GM18858 (cell line): ENCODE measurements around the gene PCDH9.
"Not testable (repeated sequence)": the region's sequence is repeated elsewhere in the genome, so short reads cannot be mapped to it uniquely, and the experiment has no call there.

Source experiments
- ATAC-seq: cut with Tn5 transposase; IDR thresholded peaks from one replicate; pipeline ENCODE4 v1.9.1; 2021; ENCODE audit not compliant: unreplicated experiment

PCDH9 gene

DNA sequence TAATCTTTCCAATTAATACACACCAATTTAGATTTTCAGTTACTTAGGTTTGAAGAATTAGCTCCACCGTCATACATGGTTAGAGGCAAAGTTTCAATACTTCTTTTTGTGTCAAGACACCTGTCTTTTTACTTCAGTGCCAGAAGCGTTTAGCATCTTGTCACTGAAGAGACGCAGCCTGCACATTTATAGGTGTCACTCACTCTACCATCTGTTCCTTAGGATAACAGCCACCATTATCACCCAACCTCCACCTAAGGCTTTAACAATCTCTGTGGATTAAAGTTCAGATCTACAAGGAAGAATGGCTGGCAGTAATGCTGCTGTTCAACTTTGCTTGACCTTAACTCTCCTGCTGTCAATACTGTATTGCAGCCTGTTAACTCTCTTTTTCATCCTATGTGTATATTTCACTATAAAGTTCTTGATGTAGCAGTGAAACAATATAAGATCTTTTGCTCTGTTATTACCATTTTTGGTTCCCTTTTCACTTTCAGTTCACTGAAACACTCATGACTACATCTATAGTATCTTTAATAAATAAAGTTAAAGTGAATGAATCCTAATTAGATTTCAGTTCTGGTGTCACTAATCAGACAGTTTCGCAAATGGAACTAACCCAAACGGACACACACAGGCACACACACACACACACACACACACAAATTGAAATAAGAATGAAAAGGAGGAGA is 435.6 kb downstream of the PCDH9 start:
- peak; percentile 52 for ATAC-seq

DNA sequence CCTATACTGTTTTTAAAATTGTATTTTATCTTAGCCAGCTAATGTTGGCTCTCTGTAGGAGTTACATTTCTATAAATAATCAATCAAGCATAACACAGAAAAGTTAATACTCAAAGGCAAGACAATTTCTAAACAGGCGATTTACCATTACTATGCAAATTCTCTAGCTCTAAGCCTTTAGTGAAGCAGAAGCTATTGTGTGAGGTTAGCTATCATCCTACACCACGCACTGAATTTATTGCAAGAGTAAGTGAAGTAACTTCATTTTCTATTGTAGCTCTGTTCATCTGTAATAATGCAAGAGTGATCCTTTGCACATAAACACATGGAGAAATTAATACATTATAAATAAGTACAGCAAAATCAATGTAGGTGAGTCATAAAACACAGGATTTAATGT is 439.3 kb downstream of the PCDH9 start:
- no peak for ATAC-seq

GRCh38 chr13:66781241-66781640 is 448.9 kb downstream of the PCDH9 start:
- ATAC-seq = no peak

DNA sequence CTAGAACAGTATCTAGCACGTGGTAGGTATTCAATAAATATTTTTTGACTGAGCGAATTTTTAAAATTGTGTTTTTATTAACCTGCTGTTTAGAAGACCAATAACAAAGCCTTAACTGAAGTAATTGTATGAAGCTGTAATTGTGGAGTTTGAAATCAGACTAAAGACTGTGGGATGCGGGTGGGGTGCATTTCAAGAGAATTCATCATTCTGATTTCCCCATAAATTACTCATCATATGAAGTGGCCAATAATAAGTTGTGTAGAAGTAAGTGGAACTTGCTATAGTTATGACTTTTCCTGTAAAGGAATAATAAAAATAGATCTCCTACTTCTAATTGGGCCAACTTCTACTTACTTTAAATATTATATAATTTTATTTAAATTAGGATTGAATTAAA is 449.3 kb downstream of the PCDH9 start:
- no peak for ATAC-seq

DNA sequence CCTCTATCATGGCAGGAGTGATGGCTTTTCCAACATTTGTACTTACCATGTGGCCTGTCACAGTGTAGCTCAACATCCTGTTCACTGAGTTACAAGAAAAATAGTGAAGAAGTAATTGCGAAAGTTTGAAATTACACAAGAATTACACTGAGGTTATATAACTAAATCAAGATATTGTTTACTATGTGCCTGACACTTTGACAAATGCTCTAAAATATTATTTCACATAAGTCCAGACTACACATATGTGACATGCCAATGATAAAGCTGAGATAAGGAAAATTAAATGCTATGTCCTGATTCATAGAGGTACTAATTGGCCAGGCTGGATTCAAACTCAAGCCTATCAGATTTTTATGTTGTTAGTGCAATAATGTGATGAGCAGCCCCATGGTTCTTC is 451.7 kb downstream of the PCDH9 start:
- no peak for ATAC-seq

DNA sequence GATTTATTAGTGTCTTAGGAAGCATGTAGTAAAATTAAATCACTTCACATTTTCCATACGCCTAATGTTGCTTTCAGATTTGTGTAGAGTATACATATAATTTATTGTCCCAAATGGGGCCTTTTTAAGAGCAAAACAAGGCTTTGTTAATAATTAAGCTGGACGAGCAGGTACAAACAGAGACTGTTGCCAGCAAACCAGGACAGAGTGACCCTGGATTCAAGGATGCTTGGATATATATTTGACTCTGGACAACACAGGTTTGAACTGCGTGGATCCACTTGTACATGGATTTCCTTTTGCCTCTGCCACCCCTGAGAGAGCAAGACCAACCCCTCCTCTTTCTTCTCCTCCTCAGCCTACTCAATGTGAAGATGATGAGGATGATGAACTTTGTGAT is 454.9 kb downstream of the PCDH9 start:
- ATAC-seq = no peak

- no peak for ATAC-seq
These were observed 456.1 kb downstream of the PCDH9 start for GRCh38 chr13:66774046-66774445.

GRCh38 chr13:66765559-66765958 is 464.6 kb downstream of the PCDH9 start:
- no peak for ATAC-seq

DNA sequence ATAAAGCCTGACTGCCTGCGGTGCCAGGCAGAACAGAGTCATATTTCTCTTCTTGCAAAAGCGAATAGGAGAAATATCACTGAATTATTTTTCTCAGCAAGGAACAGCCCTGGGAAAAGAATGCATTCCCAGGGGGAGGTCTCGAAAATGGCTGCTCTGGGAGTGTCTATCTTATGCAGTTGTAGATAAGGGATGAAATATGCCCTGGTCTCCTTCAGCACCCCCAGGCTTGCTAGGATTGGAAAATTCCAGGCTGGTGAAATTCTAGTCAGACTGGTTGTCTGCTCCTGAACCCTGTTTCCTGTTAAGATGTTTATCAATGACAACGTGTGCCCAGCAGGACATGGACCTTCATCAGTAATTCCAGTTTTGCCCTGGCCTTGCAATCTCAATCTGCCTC is 469.5 kb downstream of the PCDH9 start:
- ATAC-seq = not testable (repeated sequence)

- ATAC-seq = no peak
These were observed 470.2 kb downstream of the PCDH9 start for GRCh38 chr13:66759919-66760318.

DNA sequence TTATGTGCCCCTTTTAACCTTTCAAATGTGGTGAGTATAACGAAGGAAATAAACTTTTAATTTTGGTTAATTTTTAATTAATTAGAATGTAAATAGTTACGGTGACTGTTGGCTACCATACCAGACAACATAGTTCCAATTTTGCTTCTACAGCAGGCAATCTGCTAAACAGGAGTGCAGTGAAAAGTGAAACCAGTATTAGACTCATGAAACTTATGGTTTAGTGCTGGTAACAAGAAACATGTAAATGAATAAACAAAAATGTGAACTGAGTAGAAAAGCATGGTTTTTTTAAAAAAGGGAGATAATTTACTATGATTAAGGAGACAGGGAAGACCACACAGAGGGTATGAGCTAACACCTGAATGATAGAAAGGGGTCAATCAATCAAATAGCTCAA is 478.4 kb downstream of the PCDH9 start:
- ATAC-seq = no peak

DNA sequence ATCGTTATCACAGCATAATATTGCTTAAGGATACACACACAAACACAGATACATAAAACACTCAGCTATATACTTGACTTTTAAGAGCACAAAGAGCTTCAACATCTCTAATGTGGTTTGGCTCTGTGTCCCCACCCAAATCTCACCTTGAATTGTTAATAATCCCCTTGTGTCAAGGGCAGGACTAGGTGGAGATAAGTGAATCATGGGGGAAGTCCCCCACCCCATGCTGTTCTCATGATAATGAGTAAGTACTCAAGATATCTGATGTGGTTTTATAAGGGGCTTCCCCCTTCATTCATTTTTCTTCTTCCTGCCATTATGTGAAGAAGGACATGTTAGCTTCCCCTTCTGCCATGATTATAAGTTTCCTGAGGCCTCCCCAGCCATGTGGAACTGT is 481.4 kb downstream of the PCDH9 start:
- ATAC-seq = no peak

- ATAC-seq = no peak
These were observed 484.8 kb downstream of the PCDH9 start for GRCh38 chr13:66745307-66745706.

GRCh38 chr13:66723576-66723975 is 506.6 kb downstream of the PCDH9 start:
- ATAC-seq = no peak

DNA sequence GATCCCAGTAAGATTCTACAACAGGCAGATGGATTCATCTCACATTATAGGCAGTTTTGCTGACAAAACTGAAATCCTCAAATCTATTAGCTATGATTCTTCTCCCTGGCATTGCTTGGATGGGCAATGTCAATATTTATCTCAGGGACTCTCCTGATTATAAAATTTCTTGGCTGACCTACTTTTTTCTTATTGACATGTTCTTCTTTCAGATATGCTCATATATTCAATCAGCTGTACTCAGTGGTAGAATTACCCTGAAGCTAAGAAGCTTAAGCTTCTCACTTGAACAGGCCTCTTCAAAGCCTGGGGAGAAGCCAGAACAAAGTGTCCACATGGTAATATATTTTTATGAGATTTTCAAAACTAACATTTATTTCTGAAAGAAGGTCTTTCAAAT is 513.6 kb downstream of the PCDH9 start:
- no peak for ATAC-seq

GRCh38 chr13:66714795-66715194 is 515.3 kb downstream of the PCDH9 start:
- no peak for ATAC-seq

DNA sequence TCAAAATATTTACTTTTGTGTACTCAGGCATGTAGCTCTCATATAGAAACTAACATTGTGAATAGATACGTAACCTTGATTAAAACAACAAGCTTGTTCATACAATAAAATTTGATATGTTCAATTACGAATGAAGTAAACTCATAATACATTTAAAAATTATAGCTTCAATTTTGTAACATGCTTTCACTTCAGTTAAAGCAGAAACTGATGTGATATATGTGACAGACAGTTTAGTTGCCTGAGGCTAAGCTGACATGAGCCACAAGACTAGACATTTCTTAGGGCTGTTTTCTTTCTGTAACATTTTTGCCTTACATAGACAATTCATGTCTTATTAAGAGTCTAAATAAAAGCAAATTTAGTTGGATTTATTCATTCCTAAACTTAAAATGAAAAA is 526.0 kb downstream of the PCDH9 start:
- no peak for ATAC-seq

DNA sequence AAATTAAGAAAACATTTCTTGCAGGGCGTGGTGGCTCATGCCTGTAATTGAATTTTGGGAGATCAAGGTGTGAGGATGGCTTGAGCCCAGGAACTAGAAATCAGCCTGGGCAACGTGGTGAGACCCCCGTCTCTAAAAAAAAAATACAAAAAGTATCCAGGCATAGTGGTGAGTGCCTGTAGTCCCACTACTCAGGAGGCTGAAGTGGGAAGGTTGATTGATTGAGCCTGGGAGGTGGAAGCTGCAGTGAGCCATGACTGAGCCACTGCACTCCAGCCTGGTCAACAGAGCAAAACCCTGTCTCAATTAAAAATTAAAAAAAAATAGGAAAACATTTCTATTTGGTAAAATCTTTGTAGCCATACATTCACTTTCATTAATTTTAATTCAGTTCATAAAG is 526.5 kb downstream of the PCDH9 start:
- ATAC-seq = no peak

GRCh38 chr13:66700117-66700601 is 530.0 kb downstream of the PCDH9 start:
- ATAC-seq = no peak

DNA sequence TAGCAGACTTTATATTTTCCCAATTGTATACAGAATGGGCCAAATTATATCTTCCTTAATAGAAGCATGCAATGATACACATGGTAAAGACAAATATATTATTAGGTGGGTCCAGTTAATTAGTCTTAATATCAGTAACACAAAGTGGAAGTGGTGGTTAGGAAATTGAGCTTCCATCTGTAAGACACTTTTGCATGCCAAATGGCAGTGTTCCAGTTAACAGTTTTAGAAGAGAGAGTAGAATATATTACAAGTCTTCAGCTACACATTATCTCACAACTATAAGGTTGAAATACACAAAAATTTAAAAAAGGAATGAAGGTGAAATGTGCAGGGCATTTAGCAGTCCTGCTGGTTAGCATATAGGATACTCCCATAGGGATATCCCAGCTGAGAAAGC is 536.5 kb downstream of the PCDH9 start:
- no peak for ATAC-seq

GRCh38 chr13:66691149-66691548 is 539.0 kb downstream of the PCDH9 start:
- ATAC-seq = no peak

- ATAC-seq = no peak
These were observed 540.5 kb downstream of the PCDH9 start for GRCh38 chr13:66689628-66690027.

DNA sequence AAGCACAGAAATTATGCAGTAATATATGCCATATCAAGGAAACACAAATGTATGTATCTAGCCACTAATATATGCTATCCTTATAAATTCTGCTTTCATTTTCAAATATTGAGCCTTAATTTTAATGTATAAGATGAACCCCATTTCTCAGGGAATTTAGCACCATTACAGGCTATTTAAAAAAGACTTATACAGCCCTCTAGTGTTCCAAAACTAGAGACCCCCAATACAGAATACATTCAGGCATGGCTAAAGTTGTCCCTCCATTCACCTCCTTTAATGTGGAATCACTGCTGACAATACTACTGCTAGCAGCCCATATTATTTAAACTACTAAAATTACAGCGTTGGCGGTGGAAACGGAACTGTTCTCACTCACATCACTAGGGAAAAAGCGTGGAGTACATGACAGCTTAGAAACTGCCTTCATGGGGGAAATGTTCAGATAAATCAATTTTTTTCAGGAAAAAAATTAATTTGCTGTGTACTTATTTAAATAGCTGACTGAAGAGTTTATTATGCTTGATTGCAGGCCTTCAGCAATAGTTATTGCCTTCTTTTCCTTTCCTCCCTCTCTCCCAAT is 541.0 kb downstream of the PCDH9 start:
- no peak for ATAC-seq
